Right renal cortex interstitium (tissue), 3 donors: ENCODE measurements around the gene TUBA1C. TPM values are rescaled to one million over a fixed set of nuclear protein-coding genes. Genes with fewer than 3 reads are reported as not detected.
"Not testable (repeated sequence)": the region's sequence is repeated elsewhere in the genome, so short reads cannot be mapped to it uniquely, and the experiment has no call there.

ENCODE experiments used
- DNase-seq, 3 donors: peaks; one replicate each; pipeline ENCODE4 v3.0.0-alpha.2; 2013; ENCODE audit warnings: low read depth in 3 of 3, low spot score in 2 of 3
- polyA plus RNA-seq, 3 donors: library from polyadenylated mRNA; unstranded; fragments of 120-200 nt; gene quantifications; one replicate each; pipeline ENCODE4 v1.2.1, GENCODE V29; 2013; ENCODE audit not compliant: insufficient read length in 3 of 3

Gene TUBA1C
- polyA plus RNA-seq, 3 donors, result 142 to 183 (median 163) TPM

GRCh38 chr12:49255456-49255855, 9.4 kb upstream of the TUBA1C start:
- not testable (repeated sequence) for DNase-seq

- no peak for DNase-seq
Observed at GRCh38 chr12:49255857-49256637, 8.8 kb upstream of the TUBA1C start.

- DNase-seq, result not testable (repeated sequence)
Observed at GRCh38 chr12:49257508-49258184, 7.2 kb upstream of the TUBA1C start.

- no peak for DNase-seq
Observed at GRCh38 chr12:49259452-49259851, 5.4 kb upstream of the TUBA1C start.

GRCh38 chr12:49260166-49260565, 4.7 kb upstream of the TUBA1C start:
- DNase-seq, result no peak

DNA sequence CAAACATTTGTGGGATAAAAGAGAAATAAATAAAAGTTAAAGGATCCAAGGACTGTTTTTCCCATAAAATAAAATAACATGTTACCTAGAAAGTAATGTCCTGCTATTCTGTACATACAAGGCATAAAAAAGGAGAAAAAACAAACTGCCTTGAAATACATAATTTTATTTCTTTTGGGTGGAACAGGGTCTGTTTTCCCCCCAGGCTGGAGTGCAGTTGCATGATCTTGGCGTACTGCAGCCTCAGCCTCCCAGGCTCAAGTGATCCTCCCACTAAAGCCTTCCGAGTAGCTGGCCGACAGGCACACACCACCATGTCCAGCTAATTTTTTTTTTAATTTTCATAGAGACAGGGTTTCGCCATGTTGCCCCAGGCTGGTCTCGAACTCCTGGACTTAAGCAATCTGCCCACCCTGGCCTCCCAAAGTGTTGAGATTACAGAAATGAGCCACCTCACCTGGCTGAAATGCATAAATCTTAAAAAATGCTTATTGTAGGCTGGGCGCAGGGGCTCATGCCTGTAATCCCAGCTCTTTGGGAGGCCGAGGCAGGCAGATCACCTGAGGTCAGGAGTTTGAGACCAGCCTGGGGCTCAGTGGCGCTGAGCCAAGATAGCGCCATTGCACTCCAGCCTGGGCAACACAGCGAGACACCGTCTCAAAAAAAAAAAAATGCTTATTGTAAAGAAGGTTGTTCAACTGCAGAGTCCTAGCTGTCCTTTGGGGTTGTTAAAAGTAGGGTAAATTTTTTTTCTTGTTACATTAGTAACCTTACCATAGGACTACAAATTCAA, 4.1 kb upstream of the TUBA1C start:
- DNase-seq, result no peak

DNA sequence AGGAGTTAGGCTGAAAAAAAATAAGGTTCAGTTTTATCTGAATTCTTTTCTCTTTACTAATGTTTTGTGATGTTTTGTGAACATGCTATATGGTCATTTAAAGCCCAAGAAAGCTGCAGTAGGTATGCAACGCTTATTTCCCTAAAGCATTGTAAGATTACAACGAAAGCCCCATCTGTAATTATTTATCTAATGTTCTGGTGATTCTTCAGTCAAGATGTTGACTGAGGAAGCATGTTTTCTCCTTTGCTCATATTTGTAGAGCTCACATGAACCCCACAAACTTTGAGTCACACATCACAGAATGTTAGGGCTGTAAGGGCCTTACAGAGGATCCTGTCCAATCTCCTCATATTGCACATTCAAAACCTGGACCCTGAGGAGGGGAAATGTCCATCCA, 3.2 kb upstream of the TUBA1C start:
- no peak for DNase-seq

- no peak for DNase-seq
Observed at GRCh38 chr12:49263400-49263763, 1.5 kb upstream of the TUBA1C start.

DNA sequence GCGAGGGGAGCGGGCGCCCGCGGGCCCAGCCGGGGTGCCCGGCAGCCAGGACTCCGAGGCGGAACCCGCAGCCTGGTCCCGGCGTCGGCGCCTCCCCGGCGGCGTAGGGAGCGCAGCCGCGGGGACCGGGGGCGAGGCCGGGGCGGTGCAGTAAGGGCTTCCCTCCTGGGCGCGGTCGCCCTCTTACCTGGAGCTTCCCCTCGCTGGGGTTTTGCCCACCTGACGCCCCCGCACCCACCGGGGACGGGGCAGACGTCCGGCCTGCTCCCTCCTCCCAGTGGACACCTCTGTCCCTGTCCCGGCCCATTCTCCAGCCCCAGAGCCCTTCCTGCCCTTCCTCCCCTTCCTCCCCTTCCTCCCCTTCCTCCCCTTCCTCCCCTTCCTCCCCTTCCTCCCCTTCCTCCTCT, 413 bp upstream of the TUBA1C start:
- no peak for DNase-seq

GRCh38 chr12:49269191-49269590, 4.3 kb downstream of the TUBA1C start:
- DNase-seq, result not testable (repeated sequence)

DNA sequence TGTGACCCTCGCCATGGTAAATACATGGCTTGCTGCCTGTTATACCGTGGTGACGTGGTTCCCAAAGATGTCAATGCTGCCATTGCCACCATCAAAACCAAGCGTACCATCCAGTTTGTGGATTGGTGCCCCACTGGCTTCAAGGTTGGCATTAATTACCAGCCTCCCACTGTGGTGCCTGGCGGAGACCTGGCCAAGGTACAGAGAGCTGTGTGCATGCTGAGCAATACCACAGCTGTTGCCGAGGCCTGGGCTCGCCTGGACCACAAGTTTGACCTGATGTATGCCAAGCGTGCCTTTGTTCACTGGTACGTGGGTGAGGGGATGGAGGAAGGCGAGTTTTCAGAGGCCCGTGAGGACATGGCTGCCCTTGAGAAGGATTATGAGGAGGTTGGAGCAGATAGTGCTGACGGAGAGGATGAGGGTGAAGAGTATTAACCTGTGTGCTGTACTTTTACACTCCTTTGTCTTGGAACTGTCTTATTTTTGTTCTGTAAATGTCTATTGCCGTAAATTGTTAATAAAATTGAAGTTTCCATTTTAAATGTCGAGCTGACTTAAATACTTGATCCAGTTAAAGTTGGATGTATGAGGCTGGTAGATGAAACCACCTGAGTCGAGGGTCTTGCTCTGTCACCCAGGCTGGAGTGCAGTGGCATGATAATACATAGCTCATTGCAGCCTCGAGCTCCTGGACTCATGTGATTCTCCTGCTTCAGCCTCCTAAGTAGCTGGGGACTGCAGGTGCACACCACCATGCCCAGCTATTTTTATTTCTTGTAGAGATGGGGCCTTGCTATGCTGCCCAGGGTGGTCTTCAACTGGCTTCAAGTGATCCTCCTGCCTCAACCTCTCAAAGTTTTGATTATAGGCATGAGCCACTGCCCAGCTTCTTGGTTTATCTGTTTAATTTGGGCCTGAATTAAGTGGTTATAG, 8.2 kb downstream of the TUBA1C start:
- DNase-seq, result no peak

GRCh38 chr12:49273726-49274395, 9.0 kb downstream of the TUBA1C start:
- no peak for DNase-seq

DNA sequence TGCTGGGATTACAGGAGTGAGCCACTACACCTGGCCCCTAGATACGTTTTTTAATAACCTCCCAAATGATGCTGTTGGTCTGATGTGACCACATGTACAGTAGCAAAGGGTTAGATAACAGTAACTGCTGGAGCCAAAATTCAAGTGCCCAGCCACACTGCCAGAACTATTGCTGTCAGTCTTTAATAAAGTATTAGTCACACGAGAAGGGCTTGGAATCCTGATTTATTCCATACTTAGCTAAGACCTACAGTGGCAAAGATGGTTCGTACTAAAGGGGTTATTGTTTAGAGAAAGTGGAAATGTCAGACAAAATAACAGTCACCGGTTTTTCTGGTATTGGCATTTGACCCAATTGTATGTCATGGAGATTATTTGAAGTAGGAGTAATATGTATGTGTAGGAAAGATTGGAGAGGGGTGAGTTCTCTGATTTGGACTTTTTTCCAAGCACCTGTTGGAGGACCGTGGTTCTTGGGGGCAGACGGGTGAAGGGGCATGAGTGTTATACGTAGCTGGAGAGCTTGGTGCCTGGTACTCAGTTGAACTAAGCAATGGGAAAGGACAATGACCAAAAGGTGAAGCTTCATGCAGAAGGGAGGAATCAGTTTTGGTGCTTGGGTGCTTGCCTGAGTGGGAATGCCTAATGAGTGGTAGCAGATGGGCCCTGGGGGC, 9.7 kb downstream of the TUBA1C start:
- no peak for DNase-seq

DNA sequence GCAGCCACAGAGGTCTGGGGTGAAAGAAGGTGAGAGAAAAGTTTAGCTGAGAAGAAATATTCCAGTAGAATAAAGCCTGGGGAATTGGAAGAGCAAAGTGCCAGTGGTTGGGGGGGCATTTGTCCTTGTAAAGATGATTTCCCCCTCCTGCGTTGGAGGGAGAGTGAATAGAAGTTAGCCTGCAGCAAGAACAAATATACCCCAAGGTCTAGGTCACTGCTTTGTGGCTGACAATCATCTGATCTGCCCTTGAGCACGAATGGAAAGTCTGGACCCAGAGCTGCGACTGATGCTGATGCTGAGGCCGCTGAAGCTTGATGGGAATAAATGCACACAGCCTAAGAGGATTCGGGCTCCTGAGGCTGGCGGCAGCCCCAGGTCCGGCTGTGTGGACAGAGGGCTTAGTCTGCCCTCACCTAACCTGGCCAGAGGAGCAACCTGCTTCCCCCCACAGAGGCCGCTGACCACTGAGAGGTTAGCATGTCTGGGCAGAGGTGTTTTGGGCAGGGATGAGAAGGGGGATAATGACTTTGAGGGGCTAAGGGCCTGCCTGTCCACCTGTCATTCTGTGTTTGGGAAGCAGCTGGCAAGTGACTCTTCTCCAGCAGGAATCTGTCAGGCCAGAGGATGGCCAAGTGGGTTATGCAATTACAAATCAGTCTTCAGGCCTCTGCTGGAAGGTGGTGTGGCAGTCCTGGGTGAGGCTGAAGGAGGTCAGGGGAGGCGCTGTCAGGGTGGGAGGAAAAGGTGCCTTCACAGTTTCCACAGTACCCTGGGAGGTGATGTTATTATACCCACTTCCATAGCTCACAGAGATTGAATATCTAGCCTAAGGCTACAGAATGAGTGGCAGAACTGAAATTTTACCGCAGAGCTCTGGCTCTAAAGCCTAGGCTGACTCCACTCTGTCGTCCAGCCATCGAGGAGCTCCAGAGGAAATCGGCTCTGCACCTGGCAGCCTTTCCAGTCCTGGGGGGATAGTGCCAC, 11.7 kb downstream of the TUBA1C start:
- DNase-seq, result no peak

- DNase-seq, result no peak
Observed at GRCh38 chr12:49277466-49277865, 12.6 kb downstream of the TUBA1C start.

DNA sequence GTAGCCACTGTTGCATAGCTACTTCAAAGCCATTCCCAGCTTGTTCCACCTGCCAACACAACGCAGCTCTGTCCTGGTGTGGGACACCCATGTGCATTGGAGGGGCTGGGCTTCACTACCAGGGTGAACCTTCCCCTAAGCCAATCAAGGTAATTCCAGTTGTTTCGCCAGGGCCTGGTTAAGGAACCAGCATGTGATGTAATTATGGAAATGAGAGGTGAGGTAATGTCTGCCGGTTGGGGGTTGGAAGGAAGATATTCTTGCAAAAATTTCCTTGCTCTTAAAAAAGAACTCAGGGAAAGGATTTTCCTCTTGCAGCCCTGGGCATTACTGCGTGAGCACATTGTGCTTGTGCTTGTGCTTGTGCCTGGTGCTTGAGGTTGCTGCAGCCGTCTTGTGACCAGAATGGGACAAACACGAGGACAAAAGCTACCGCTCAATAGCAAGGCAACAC, 14.9 kb downstream of the TUBA1C start:
- no peak for DNase-seq

DNA sequence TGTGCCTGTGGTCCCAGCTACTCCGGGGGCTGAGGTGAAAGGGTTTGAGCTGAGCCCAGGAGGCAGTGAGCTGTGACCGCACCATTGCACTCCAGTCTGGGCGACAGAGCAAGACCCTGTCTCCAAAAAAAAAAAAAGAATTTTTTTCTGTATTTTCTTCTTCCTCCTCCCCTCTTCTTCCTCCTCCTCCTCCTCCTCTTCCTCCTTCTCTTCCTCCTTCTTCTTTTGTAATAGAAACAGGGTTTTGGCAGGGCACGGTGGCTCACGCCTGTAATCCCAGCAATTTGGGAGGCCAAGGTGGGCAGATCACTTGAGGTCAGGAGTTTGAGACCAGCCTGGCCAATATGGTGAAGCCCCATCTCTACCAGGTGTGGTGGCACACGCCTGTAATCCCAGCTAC, 15.7 kb downstream of the TUBA1C start:
- not testable (repeated sequence) for DNase-seq

DNA sequence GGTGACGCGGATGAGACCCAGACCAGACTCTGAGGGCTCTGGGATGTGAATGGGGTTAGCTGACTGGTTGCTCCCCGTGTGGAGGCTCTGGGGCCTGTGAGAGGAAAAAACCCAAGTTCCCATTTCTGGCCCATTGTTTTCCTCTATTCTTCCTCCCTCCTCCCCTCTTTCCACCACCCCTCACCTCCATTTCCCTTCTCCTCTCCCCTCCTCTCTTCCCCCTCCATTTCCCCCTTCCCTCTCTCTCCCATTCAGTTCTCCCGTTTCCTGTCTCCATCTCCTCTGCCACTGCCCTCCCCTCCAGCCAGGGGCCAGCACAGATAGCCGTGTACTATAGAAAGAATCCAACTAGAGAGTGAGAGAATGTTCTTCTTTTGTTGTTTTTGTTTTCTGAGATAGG, 17.4 kb downstream of the TUBA1C start:
- no peak for DNase-seq
